Esophagus squamous epithelium (tissue), 4 donors: ENCODE results near the gene ENTPD1.

Experiments used
- CTCF ChIP-seq, 6 experiments: fragments of 450-650 bp in 4 of 6; fragments of 200-600 bp in 2 of 6; sonication (generic) in 2 of 6; IDR thresholded peaks; one replicate each; pipeline ENCODE4 v1.5.1; 2016 to 2019; ENCODE audit warnings: antibody characterized with exemption in 6 of 6, mild to moderate bottlenecking in 4 of 6, moderate library complexity in 4 of 6
- POLR2A ChIP-seq, 4 donors: fragments of 450-650 bp; IDR thresholded peaks; one replicate each; pipeline ENCODE4 v1.6.1; 2017; ENCODE audit warnings: antibody characterized with exemption in 4 of 4, mild to moderate bottlenecking in 4 of 4, moderate library complexity in 3 of 4

- TF ChIP-seq CTCF (IDR thresholded peaks at IDR 0.05) (no peak), POLR2A (IDR thresholded peaks at IDR 0.05) (no peak)
Measured at GRCh38 chr10:95792211-95792780, 36.3 kb downstream of the ENTPD1 start.
